Spleen (tissue), 11 donors: ENCODE results near the gene AFAP1. TPM values are rescaled to one million over a fixed set of nuclear protein-coding genes. Genes with fewer than 3 reads are reported as not detected.

Experiments used
- DNase-seq: peaks from one replicate; pipeline ENCODE4 v3.0.0-alpha.2; 2020
- H3K27ac ChIP-seq, 8 donors: fragments of 200-600 bp; sonication (generic) in 7 of 8; 1 replicate in 4 of 8; 2 replicates in 4 of 8; pipeline versions ENCODE4 v1.5.0 to v1.8.0; 2016 to 2021; ENCODE audit warnings: inconsistent platforms in 4 of 8, mild to moderate bottlenecking in 4 of 8, moderate library complexity in 1 of 8
- H3K27me3 ChIP-seq, 7 donors: fragments of 200-600 bp; sonication (generic) in 6 of 7; replicated peaks in 1 of 7; 1 replicate in 4 of 7; 2 replicates in 3 of 7; pipeline versions ENCODE4 v1.5.0 to v1.8.0; 2016 to 2021; ENCODE audit warnings: inconsistent platforms in 3 of 7, mild to moderate bottlenecking in 1 of 7
- H3K36me3 ChIP-seq, 6 donors: fragments of 200-600 bp; sonication (generic) in 5 of 6; 1 replicate in 4 of 6; 2 replicates in 2 of 6; pipeline versions ENCODE4 v1.5.0 to v1.8.0; 2016 to 2021; ENCODE audit warnings: inconsistent platforms in 2 of 6
- H3K4me1 ChIP-seq, 6 donors: fragments of 200-600 bp; sonication (generic) in 5 of 6; 1 replicate in 3 of 6; 2 replicates in 3 of 6; pipeline versions ENCODE4 v1.5.0 to v1.8.0; 2016 to 2021; ENCODE audit warnings: inconsistent platforms in 3 of 6
- H3K4me3 ChIP-seq, 8 donors: fragments of 200-600 bp; sonication (generic) in 7 of 8; 1 replicate in 4 of 8; 2 replicates in 4 of 8; pipeline versions ENCODE4 v1.5.0 to v1.8.0; 2016 to 2021; ENCODE audit warnings: inconsistent platforms in 4 of 8, mild to moderate bottlenecking in 4 of 8, moderate library complexity in 2 of 8
- H3K9me3 ChIP-seq, 8 donors: fragments of 200-600 bp; sonication (generic) in 7 of 8; 1 replicate in 4 of 8; 2 replicates in 4 of 8; pipeline versions ENCODE4 v1.5.0 to v1.8.0; 2016 to 2021; ENCODE audit warnings: inconsistent platforms in 4 of 8
- CTCF ChIP-seq, 11 experiments: fragments of 200-600 bp in 7 of 11; fragments of 450-650 bp in 4 of 11; sonication (generic) in 4 of 11; IDR thresholded peaks in 8 of 11; conservative IDR thresholded peaks in 3 of 11; 1 replicate in 7 of 11; 2 replicates in 4 of 11; pipeline versions ENCODE4 v1.4.0 to v1.8.0; 2016 to 2021; ENCODE audit warnings: antibody characterized with exemption in 11 of 11, inconsistent platforms in 4 of 11, mild to moderate bottlenecking in 1 of 11
- POLR2A ChIP-seq, 3 donors: fragments of 450-650 bp; IDR thresholded peaks; one replicate each; pipeline ENCODE4 v1.5.1; 2017; ENCODE audit warnings: antibody characterized with exemption in 3 of 3, mild to moderate bottlenecking in 1 of 3
- POLR2AphosphoS5 ChIP-seq, 3 donors: sonication (generic); formaldehyde crosslinking; IDR thresholded peaks; one replicate each; pipeline ENCODE4 v1.5.1; 2017; ENCODE audit warnings: antibody characterized with exemption in 3 of 3
- WGBS, 5 donors: extraction: QIAGEN DNeasy Blood & Tissue Kit in 3 of 5; methylation state at CpG; one replicate each; pipeline versions ENCODE4 v1.1.5 to v1.1.7; 2013 to 2018; 5-methylcytosine and 5-hydroxymethylcytosine counted together
- intact Hi-C: fragments of 100-400 bp; cut with DNase I; formaldehyde crosslinking; loops from one replicate; pipeline ENCODE4 v1.15.0; 2023; ENCODE audit warnings: low total_unique reads
- polyA plus RNA-seq, 3 donors: library from polyadenylated mRNA; stranded (reverse); fragments of 200-250 nt; gene quantifications; one replicate each; pipeline ENCODE4 v1.2.1, GENCODE V29; 2013
- total RNA-seq, 7 donors: library from RNA; depleted of rRNA in 3 of 7; stranded (reverse); fragments of >200 nt in 3 of 7; fragmentation: NEBNext Ultra II Directional in 4 of 7; extraction: Animal tissue kit (Norgen Biotek cat#: 25700) in 4 of 7; gene quantifications; one replicate each; pipeline versions ENCODE4 v1.1.0 to v1.2.1, GENCODE V29; 2016 to 2021
- donor health status: healthy with polysubstance abuse.
- donor health status: DM: no; HTN: no; CAD: no; lungs with moderate emphysema.
- donor health status: DM: no; HTN: no; CAD: no.
- donor health status: Bipolar disorder and iron deficiency.
- donor health status: healthy.
- donor health status: DM: no; HTN: no; CAD: no.
- donor health status: DM: yes; HTN: yes; CAD: no.

Gene AFAP1
- total and polyA plus RNA-seq, 10 donors = 1.6 to 29.2 (median 12.1) TPM

GRCh38 chr4:7968262-7968896 lies 28.7 kb upstream of the AFAP1 start:
- Histone ChIP-seq H3K36me3 (peaks cover 0 to 13% (median 0%) of the 10 kb centered on the region in 6 donors), H3K4me1 (peaks cover 43 to 89% (median 67%) of the 10 kb centered on the region in 6 donors), H3K9me3 (no peaks in the 10 kb centered on the region), H3K4me3 (no peak overlapping the region), H3K27me3 (no peaks in the 10 kb centered on the region), H3K27ac (peak overlapping the region; percentile 32 to 90 (median 82))
- intact Hi-C loops = no loop called here
- no peak for DNase-seq
- 38 to 55% (median 47%) methylated on average over 16 of the region's 16 CpGs for WGBS, 5 donors
- TF ChIP-seq CTCF (IDR thresholded peaks at IDR 0.05 in 8 of 11, conservative IDR thresholded peaks at IDR 0.05 in 3 of 11) = no peak
- TF ChIP-seq POLR2AphosphoS5 (IDR thresholded peaks at IDR 0.05) = peak in 1 of 3 donors; percentile 41
- TF ChIP-seq POLR2A (IDR thresholded peaks at IDR 0.05) = no peak

DNA sequence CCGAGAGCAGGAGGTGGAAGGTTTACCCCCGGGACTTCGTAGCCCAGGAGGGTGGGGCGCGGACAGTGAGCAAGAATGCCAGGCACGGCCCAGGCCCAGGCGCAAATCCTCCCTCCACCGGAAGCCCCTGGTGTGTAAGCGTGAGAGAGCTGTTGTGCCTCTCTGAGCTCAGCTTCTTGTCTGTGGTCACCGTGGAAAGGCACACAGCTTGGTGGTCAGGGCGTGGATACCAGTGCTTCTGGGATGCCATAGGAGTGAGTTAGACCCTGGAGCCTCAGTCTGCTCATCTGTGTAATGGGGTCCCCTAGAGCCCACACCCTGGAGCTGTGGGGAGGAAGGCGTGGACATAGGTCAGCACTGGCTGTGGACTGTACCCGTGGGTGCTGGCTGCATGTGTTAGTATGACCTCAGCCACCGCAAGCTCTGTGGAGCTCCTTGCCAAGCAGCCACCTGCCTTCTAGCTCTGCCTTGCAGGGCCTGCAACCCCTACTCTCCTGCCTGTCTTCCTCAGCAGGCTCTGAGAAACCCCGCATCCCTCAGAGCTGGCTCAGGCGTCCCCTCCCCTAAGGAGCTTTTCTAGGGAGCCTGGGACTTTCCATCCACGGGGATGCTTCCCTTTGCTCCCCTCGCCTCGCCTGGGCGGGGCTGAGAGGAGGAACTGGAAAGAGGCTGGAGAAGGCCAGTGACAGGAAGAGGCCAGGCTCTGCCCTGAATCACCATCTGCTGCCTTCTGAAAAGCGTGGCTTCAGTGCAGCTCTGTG lies 28.0 kb upstream of the AFAP1 start:
- 53 to 64% (median 57%) methylated on average over 20 to 21 of the region's 21 CpGs for WGBS, 5 donors
- Histone ChIP-seq H3K4me1 (peaks cover 43 to 83% (median 66%) of the 10 kb centered on the region in 6 donors), H3K27me3 (no peaks in the 10 kb centered on the region), H3K36me3 (peaks cover 0 to 9% (median 0%) of the 10 kb centered on the region in 6 donors), H3K4me3 (no peak overlapping the region), H3K9me3 (no peaks in the 10 kb centered on the region), H3K27ac (peak overlapping the region; percentile 35 to 90 (median 82))
- TF ChIP-seq CTCF (IDR thresholded peaks at IDR 0.05 in 8 of 11, conservative IDR thresholded peaks at IDR 0.05 in 3 of 11) (no peak), POLR2AphosphoS5 (IDR thresholded peaks at IDR 0.05) (peak; percentile 6 to 39 (median 38)), POLR2A (IDR thresholded peaks at IDR 0.05) (no peak)
- DNase-seq = no peak
- intact Hi-C loops = no loop called here

DNA sequence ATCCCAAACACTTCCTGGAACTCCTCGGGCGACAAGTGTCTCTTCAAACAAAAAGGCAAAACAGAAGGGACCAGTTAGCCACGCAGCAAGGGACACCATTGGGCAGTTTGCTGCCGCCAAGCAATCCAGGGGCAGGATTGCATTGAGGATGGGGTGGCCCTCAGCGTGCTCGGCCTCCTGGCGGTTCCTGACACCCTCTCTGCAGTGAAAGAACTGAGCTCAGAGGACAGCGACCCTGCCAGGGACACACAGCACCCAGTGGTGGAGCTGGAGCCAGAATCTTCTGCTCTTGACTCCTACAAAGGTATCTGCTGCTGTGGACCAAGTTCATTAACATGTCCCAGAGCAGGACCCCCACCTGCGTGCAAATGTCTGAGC lies 27.4 kb upstream of the AFAP1 start:
- DNase-seq = no peak
- Histone ChIP-seq H3K4me1 (peaks cover 42 to 77% (median 63%) of the 10 kb centered on the region in 6 donors), H3K27me3 (no peaks in the 10 kb centered on the region), H3K9me3 (no peaks in the 10 kb centered on the region), H3K4me3 (no peak overlapping the region), H3K36me3 (peaks cover 0 to 9% (median 0%) of the 10 kb centered on the region in 6 donors), H3K27ac (peak overlapping the region in 6 of 8 donors; percentile 2 to 90 (median 82))
- intact Hi-C loops = no loop called here
- 71 to 84% (median 78%) methylated on average over 7 to 9 of the region's 9 CpGs for WGBS, 5 donors
- TF ChIP-seq CTCF (IDR thresholded peaks at IDR 0.05 in 8 of 11, conservative IDR thresholded peaks at IDR 0.05 in 3 of 11) = no peak
- TF ChIP-seq POLR2AphosphoS5 (IDR thresholded peaks at IDR 0.05) = no peak
- TF ChIP-seq POLR2A (IDR thresholded peaks at IDR 0.05) = no peak
